ENCODE measurements around the gene XRN2.

- TF ChIP-seq, protein P1, sequence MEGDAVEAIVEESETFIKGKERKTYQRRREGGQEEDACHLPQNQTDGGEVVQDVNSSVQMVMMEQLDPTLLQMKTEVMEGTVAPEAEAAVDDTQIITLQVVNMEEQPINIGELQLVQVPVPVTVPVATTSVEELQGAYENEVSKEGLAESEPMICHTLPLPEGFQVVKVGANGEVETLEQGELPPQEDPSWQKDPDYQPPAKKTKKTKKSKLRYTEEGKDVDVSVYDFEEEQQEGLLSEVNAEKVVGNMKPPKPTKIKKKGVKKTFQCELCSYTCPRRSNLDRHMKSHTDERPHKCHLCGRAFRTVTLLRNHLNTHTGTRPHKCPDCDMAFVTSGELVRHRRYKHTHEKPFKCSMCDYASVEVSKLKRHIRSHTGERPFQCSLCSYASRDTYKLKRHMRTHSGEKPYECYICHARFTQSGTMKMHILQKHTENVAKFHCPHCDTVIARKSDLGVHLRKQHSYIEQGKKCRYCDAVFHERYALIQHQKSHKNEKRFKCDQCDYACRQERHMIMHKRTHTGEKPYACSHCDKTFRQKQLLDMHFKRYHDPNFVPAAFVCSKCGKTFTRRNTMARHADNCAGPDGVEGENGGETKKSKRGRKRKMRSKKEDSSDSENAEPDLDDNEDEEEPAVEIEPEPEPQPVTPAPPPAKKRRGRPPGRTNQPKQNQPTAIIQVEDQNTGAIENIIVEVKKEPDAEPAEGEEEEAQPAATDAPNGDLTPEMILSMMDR (IDR thresholded peaks at IDR 0.05), result no peak
- no peak for TF ChIP-seq POLR2A (IDR thresholded peaks at IDR 0.05)
These were observed 49.6 kb downstream of the XRN2 start for GRCh38 chr20:21352703-21353102.

Data from gastroesophageal sphincter (tissue), 3 donors.